Measurements from ENCODE around the gene CA4.

CA4 gene

DNA sequence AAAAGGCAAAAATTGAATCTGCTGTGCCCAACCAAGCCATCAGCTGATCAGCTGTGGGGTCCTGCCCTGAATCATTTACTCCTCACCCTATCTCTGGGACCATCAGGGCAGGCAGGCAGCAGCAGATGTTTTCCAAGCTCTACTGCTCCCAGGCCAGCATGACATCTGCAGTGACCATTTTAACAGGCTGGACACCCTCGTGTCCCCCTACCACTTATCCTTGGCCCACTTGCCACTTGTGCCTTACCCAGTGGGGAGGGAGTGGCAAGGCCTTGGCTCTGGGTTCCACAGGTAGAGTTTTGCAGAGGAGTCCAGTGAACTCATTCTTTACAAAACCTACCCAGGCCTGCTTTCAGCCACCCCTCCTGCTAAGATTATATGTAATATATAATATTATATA lies 12.0 kb upstream of the CA4 start:
- TF ChIP-seq, protein P1, sequence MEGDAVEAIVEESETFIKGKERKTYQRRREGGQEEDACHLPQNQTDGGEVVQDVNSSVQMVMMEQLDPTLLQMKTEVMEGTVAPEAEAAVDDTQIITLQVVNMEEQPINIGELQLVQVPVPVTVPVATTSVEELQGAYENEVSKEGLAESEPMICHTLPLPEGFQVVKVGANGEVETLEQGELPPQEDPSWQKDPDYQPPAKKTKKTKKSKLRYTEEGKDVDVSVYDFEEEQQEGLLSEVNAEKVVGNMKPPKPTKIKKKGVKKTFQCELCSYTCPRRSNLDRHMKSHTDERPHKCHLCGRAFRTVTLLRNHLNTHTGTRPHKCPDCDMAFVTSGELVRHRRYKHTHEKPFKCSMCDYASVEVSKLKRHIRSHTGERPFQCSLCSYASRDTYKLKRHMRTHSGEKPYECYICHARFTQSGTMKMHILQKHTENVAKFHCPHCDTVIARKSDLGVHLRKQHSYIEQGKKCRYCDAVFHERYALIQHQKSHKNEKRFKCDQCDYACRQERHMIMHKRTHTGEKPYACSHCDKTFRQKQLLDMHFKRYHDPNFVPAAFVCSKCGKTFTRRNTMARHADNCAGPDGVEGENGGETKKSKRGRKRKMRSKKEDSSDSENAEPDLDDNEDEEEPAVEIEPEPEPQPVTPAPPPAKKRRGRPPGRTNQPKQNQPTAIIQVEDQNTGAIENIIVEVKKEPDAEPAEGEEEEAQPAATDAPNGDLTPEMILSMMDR (IDR thresholded peaks at IDR 0.05; ENCODE audit: low read depth, low read length, missing control alignments), result no peak
- DNase-seq (ENCODE audit: low read depth), result no peak
- no peak overlapping the region for H3K4me3 ChIP-seq (ENCODE audit: low read depth, low read length)
- in situ Hi-C loops (cut with HindIII; ENCODE audit: low sequenced_read_pairs), result no loop called here

DNA sequence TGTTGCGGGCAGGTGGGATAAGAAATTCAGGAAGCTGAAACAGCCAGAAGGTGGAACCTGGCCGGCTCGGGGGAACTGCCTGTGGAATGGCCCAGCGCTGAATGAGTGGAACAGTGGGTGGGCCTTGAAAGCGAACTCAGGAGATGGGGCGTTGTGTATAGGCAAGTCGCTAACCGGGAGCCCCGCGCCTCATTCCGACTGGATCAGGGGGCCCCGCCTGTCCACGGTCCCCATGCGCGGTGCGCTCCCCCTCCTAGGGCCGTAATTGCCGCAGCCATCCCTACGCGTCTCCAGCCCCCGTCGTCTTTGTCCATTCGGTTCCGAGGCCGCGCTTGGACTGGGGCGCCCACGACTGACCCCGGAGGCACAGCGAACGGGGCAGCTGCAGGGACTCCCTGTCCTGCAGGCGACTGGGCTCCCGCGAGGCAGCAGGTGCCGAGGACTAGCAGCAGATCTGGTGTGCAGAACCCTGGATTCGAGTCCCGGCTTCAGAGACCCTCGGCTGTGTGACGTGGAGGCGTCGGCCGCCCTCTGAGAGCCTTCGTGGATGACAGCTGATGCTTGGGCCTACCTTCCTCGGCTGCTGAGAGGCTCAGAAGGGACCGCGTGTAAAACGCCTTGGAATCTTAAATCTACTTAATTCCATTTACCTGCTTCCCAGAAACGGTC lies 10.9 kb upstream of the CA4 start:
- DNase-seq (ENCODE audit: low read depth), result no peak
- H3K4me3 ChIP-seq (ENCODE audit: low read depth, low read length), result no peak overlapping the region
- in situ Hi-C loops (cut with HindIII; ENCODE audit: low sequenced_read_pairs), result no loop called here
- TF ChIP-seq, protein P1 (IDR thresholded peaks at IDR 0.05; ENCODE audit: low read depth, low read length, missing control alignments), result no peak

DNA sequence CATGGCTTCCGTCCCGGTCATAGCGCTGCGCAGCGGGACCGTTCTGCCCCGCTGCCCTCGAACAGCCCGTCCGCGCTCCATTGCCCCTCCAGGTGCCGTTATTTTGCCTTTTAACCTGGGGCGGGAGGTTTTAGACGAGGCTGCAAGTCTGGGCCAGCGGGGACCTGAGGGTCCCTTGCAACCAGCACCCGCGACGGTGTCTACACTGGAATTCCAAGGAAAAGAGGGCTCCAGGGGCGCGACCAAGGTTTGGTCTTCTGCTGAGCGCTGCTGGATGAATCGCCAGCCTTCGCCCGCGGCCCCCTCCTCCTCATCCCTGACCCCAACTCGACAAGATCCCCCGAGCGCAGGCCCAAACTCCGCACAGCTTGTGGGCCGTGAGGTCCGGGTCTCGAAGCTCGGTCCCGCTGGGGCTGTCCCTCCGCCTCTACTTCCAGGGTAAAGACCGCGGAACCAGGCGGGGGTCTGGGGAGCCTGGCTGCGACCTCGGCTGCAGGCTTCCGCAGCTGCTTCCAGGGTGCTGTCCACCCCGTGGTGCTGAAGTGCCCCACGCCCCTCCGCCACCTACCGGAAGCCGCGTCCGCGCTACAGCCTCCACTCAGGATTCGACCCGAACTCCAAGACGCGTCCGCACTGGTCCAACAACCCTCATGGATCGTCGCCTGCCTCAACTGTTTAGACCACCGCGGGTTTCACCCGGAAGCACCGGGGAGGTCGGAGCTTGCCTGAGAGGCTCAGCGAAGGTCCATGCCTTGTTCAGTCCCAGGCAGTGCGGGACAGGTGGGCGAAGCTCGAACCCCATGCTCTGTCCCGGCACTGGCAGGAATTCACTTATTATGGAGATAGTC lies 10.1 kb upstream of the CA4 start:
- TF ChIP-seq, protein P1 (IDR thresholded peaks at IDR 0.05; ENCODE audit: low read depth, low read length, missing control alignments), result peak; percentile 77
- no peak overlapping the region for H3K4me3 ChIP-seq (ENCODE audit: low read depth, low read length)
- DNase-seq (ENCODE audit: low read depth), result peak; percentile 24
- in situ Hi-C loops (cut with HindIII; ENCODE audit: low sequenced_read_pairs), result no loop called here

DNA sequence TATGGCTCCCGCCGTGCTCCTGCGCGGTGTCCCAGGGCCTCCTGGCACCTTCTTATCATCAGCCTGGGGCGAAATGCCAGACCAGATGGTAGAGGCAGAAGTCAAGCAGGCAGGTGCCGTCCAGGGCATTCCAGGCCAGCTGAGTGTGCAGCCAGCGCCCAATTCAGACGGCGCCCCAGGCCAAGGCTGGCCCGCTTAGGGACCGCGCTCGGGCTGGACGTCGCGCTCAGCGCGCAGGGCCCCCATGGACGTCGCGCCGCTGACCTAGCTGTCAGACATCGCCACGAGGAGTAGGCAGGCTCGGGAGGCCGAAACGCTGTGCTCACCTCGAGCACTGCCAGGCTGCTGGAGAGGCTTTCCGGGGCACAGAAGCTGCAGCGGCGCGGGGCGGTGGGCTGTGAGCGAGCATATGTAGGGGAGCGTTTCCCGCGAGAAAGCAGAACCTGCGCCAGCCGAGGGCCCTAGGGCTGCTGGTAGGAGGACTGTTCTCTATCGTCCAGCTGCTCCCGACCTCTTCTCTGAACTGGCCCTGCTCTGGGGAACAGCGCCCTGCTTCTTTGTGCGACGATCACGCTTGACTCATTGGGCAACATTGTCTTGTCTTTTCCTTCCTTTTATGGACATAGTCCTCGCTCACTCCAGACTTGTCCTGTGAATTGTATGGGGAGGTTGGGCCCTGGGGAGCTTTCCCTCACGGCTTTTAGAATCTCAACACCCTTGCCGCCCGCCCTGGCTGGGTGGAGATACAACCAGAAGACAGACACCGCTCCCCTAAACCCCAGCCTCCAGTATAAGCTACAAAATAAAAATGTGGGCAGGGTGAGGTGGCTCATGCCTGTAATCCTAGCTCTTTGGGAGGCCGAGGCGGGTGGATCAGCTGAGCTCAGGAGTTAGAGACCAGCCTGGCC lies 8.4 kb upstream of the CA4 start:
- TF ChIP-seq, protein P1 (IDR thresholded peaks at IDR 0.05; ENCODE audit: low read depth, low read length, missing control alignments), result no peak
- DNase-seq (ENCODE audit: low read depth), result no peak
- in situ Hi-C loops (cut with HindIII; ENCODE audit: low sequenced_read_pairs), result no loop called here
- H3K4me3 ChIP-seq (ENCODE audit: low read depth, low read length), result no peak overlapping the region

DNA sequence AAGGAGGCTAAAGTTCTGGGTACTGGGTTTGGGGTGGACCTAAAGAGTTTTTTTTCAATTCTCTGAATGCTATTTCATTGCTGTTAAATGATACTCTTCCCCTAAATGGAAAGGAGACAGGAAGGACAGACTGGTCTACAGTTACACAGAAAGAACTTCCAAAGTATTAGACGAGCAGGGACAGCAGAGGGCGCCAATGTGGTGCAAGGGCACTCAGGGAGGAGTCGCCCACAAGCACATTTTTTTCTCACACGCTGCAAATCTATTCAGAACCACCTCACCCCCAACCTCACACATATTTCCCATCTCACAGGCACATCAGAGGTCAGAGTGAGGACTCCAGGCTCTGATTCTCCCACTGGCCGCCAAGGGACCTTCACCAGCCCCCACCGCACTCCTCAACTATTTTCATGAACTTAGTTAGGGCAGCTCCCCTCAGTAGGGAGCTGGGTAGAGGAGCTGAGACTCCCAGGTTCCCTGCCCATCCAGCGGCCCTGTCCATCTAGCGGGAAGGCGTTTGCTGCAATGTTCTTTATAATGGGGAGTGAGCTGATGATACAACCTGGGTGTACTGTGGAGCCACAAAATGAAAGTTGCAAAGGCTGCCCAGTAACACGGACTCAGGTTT lies 6.8 kb upstream of the CA4 start:
- TF ChIP-seq, protein P1 (IDR thresholded peaks at IDR 0.05; ENCODE audit: low read depth, low read length, missing control alignments), result peak; percentile 83
- no peak overlapping the region for H3K4me3 ChIP-seq (ENCODE audit: low read depth, low read length)

More for the DNA sequence above, 6.8 kb upstream of the CA4 start:
- in situ Hi-C loops (cut with HindIII; ENCODE audit: low sequenced_read_pairs), result no loop called here
- DNase-seq (ENCODE audit: low read depth), result peak; percentile 71
